Pancreas (tissue), 10 donors: Measurements from ENCODE around the gene NT5C1B. TPM values are rescaled to one million over a fixed set of nuclear protein-coding genes. Genes with fewer than 3 reads are reported as not detected.

Experiments used
- ATAC-seq, 4 donors: fragments of 200-7000 bp; cut with Tn5 transposase; one replicate each; pipeline versions ENCODE4 v1.8.0 to v1.9.1; 2020; ENCODE audit warnings: mild to moderate bottlenecking in 4 of 4, moderate library complexity in 4 of 4
- DNase-seq, 6 donors: peaks; one replicate each; pipeline ENCODE4 v3.0.0-alpha.2; 2020
- FAIRE-seq: peaks from 2 replicates; lab custom pipeline; 2012; peaks lifted over from hg19 to GRCh38; lab: Jason Lieb, UNC
- H3K27ac ChIP-seq, 4 donors: fragments of 200-600 bp; sonication (generic); 1 replicate in 3 of 4; 2 replicates in 1 of 4; pipeline versions ENCODE4 v1.5.0 to v1.8.0; 2020
- H3K27me3 ChIP-seq, 4 donors: fragments of 200-600 bp; one replicate each; pipeline ENCODE4 v1.8.0; 2021
- H3K36me3 ChIP-seq, 3 donors: fragments of 200-600 bp; sonication (generic) in 1 of 3; one replicate each; pipeline versions ENCODE4 v1.5.0 to v1.8.0; 2020 to 2021
- H3K4me1 ChIP-seq, 3 donors: fragments of 200-600 bp; one replicate each; pipeline ENCODE4 v1.8.0; 2021
- H3K4me3 ChIP-seq, 4 donors: fragments of 200-600 bp; sonication (generic) in 2 of 4; one replicate each; pipeline versions ENCODE4 v1.5.0 to v1.8.0; 2020 to 2021
- H3K9me3 ChIP-seq, 4 donors: fragments of 200-600 bp; one replicate each; pipeline ENCODE4 v1.8.0; 2021
- CTCF ChIP-seq, 4 donors: fragments of 200-600 bp; sonication (generic) in 3 of 4; IDR thresholded peaks; one replicate each; pipeline versions ENCODE4 v1.5.0 to v1.8.0; 2021; ENCODE audit warnings: antibody characterized with exemption in 4 of 4
- WGBS, 2 donors: extraction: QIAGEN DNeasy Blood & Tissue Kit; methylation state at CpG; one replicate each; pipeline ENCODE4 v1.1.7; 2013; 5-methylcytosine and 5-hydroxymethylcytosine counted together
- intact Hi-C, 3 donors: fragments of 100-400 bp; cut with DNase I; formaldehyde crosslinking; loops; one replicate each; pipeline versions ENCODE4 v1.11.1 to v1.14.2; 2022
- polyA plus RNA-seq, 2 donors: library from polyadenylated mRNA; stranded (reverse); fragments of 200-250 nt; gene quantifications; one replicate each; pipeline ENCODE4 v1.2.3, GENCODE V29; 2013
- total RNA-seq, 6 donors: library from RNA; stranded (reverse); fragmentation: NEBNext Ultra II Directional in 4 of 6; extraction: Animal tissue kit (Norgen Biotek cat#: 25700) in 4 of 6; gene quantifications; one replicate each; pipeline versions ENCODE4 v1.2.1 to v1.2.4, GENCODE V29; 2021 to 2023
- donor health status: healthy with polysubstance abuse.
- donor health status: DM: no; HTN: no; CAD: no; lungs with moderate emphysema.
- donor health status: DM: no; HTN: no; CAD: no.
- donor health status: control.
- donor health status: control.
- donor health status: Bipolar disorder and iron deficiency.
- donor health status: DM: yes; HTN: yes; CAD: no.
- donor health status: DM: no; HTN: no; CAD: no.
- donor health status: DM: no; HTN: no; CAD: no.
- donor health status: DM: yes; HTN: yes; CAD: no.

Gene NT5C1B
- total and polyA plus RNA-seq, 8 donors = 0.05 TPM; not detected in 7

GRCh38 chr2:18610651-18611050, 21.3 kb upstream of the NT5C1B start:
- Histone ChIP-seq H3K36me3 (no peaks in the 10 kb centered on the region), H3K4me1 (no peaks in the 10 kb centered on the region), H3K4me3 (no peak overlapping the region), H3K9me3 (no peaks in the 10 kb centered on the region), H3K27me3 (no peaks in the 10 kb centered on the region), H3K27ac (no peak overlapping the region)
- intact Hi-C loops = no loop called here
- ATAC-seq (no peak), DNase-seq (no peak), FAIRE-seq (no peak)
- no peak for TF ChIP-seq CTCF (IDR thresholded peaks at IDR 0.05)
- 91 to 93% methylated on average over 1 of the region's 1 CpG for WGBS, 2 donors

- Histone ChIP-seq H3K4me1 (no peaks in the 10 kb centered on the region), H3K9me3 (no peaks in the 10 kb centered on the region), H3K27me3 (no peaks in the 10 kb centered on the region), H3K27ac (no peak overlapping the region), H3K36me3 (no peaks in the 10 kb centered on the region), H3K4me3 (no peak overlapping the region)
- intact Hi-C loops = no loop called here
- no peak for DNase-seq
- ATAC-seq = no peak
- FAIRE-seq = no peak
- TF ChIP-seq CTCF (IDR thresholded peaks at IDR 0.05) = no peak
- 79 to 100% methylated on average over 1 of the region's 1 CpG for WGBS, 2 donors
Observed at GRCh38 chr2:18610090-18610489, 20.7 kb upstream of the NT5C1B start.

DNA sequence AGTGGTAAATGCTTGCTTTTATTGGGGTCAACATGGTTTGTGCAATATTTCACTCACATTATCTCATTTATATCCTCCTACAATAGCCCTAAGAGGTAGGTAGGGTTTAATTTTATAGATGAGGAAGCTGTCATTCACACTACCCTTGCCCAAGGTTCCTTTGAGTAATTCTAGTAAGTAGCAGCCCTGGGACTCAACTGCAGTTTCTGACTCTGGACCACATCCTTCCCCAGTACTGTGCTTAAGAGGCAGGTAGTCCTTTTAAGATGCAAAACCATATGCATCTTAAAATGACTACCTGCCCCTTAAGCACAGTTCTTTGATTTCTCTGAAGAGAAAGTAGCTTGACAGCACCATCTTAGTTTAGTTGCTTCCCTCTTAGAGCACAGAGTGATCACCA, 15.7 kb upstream of the NT5C1B start:
- DNase-seq = no peak
- FAIRE-seq = no peak
- intact Hi-C loops = no loop called here
- no peak for TF ChIP-seq CTCF (IDR thresholded peaks at IDR 0.05)
- H3K9me3 ChIP-seq = no peaks in the 10 kb centered on the region
- ATAC-seq = no peak
- no peak overlapping the region for H3K27ac ChIP-seq
- no peaks in the 10 kb centered on the region for H3K36me3 ChIP-seq
- H3K27me3 ChIP-seq = no peaks in the 10 kb centered on the region
- H3K4me1 ChIP-seq = peaks cover 0 to 11% (median 0%) of the 10 kb centered on the region in 3 donors
- H3K4me3 ChIP-seq = no peak overlapping the region

DNA sequence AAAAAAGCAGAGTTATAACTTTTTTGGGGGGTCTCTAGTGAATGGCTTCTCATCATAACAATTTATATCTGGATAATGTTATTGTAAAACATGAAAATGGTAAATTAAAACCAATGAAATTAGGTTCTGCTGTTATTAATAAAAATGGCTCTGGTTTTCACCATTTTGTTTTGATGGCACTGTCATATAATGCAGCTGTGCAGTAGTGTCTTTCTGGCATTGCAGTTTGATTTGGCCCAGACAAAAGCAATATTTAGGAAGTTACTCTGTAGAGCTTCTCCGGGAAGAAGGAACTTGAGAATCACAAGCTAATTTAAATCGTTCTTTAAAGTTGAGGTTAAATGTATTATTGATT, 15.1 kb upstream of the NT5C1B start:
- no peak for ATAC-seq
- no peak overlapping the region for H3K27ac ChIP-seq
- intact Hi-C loops = no loop called here
- TF ChIP-seq CTCF (IDR thresholded peaks at IDR 0.05) = no peak
- H3K4me3 ChIP-seq = no peak overlapping the region
- no peaks in the 10 kb centered on the region for H3K9me3 ChIP-seq
- H3K4me1 ChIP-seq = peaks cover 0 to 11% (median 0%) of the 10 kb centered on the region in 3 donors
- H3K27me3 ChIP-seq = no peaks in the 10 kb centered on the region
- H3K36me3 ChIP-seq = no peaks in the 10 kb centered on the region
- no peak for FAIRE-seq
- no peak for DNase-seq
- WGBS, 2 donors = 73 to 80% methylated on average over 2 of the region's 2 CpGs

GRCh38 chr2:18603854-18604530, 14.6 kb upstream of the NT5C1B start:
- Histone ChIP-seq H3K27ac (no peak overlapping the region), H3K9me3 (no peaks in the 10 kb centered on the region), H3K4me3 (no peak overlapping the region), H3K36me3 (no peaks in the 10 kb centered on the region), H3K27me3 (no peaks in the 10 kb centered on the region), H3K4me1 (peaks cover 0 to 11% (median 0%) of the 10 kb centered on the region in 3 donors)
- TF ChIP-seq CTCF (IDR thresholded peaks at IDR 0.05) = no peak
- WGBS, 2 donors = 81 to 90% methylated on average over 3 of the region's 3 CpGs
- intact Hi-C loops = no loop called here
- FAIRE-seq (no peak), ATAC-seq (no peak), DNase-seq (no peak)
